Urinary bladder (tissue), 4 donors: ENCODE results near the gene OXCT2. TPM values are rescaled to one million over a fixed set of nuclear protein-coding genes. Genes with fewer than 3 reads are reported as not detected.
"Not testable (repeated sequence)": the region's sequence is repeated elsewhere in the genome, so short reads cannot be mapped to it uniquely, and the experiment has no call there.

Experiments used
- DNase-seq: peaks from one replicate; pipeline ENCODE4 v3.0.0-alpha.2; 2015; ENCODE audit errors: extremely low spot score
- H3K27ac ChIP-seq: one replicate; pipeline ENCODE4 v1.5.1; 2013; ENCODE audit warnings: low read depth, mild to moderate bottlenecking, moderate library complexity
- H3K36me3 ChIP-seq: one replicate; pipeline ENCODE4 v1.6.1; 2013; ENCODE audit warnings: mild to moderate bottlenecking, moderate library complexity; ENCODE audit not compliant: insufficient read depth
- H3K4me1 ChIP-seq: one replicate; pipeline ENCODE4 v1.6.1; 2013; ENCODE audit warnings: mild to moderate bottlenecking, moderate library complexity; ENCODE audit not compliant: insufficient read depth
- H3K4me3 ChIP-seq: one replicate; pipeline ENCODE4 v1.5.1; 2013; ENCODE audit warnings: low read depth, low read length
- WGBS: extraction: QIAGEN DNeasy Blood & Tissue Kit; methylation state at CpG from one replicate; pipeline ENCODE4 v1.1.7; 2013; 5-methylcytosine and 5-hydroxymethylcytosine counted together
- polyA plus RNA-seq: library from polyadenylated mRNA; stranded (reverse); fragments of 200-250 nt; gene quantifications from one replicate; pipeline ENCODE4 v1.2.3, GENCODE V29; 2013
- total RNA-seq: library from RNA; depleted of rRNA; stranded (reverse); fragments of >200 nt; gene quantifications from one replicate; pipeline ENCODE4 v1.2.3, GENCODE V29; 2014
- donor health status: healthy with polysubstance abuse.
- donor health status: healthy.

Gene OXCT2
- total and polyA plus RNA-seq, 2 donors, result 0.68 to 0.90 TPM

GRCh38 chr1:39798859-39799769 is 28.0 kb upstream of the OXCT2 start:
- whole genome bisulfite sequencing, result 47% methylated on average over 23 of the region's 26 CpGs
- not testable (repeated sequence) for DNase-seq, H3K4me3 ChIP-seq, H3K36me3 ChIP-seq, H3K4me1 ChIP-seq, H3K27ac ChIP-seq

GRCh38 chr1:39795651-39796050 is 24.5 kb upstream of the OXCT2 start:
- no peaks in the 10 kb centered on the region for H3K4me1 ChIP-seq
- no peaks in the 10 kb centered on the region for H3K36me3 ChIP-seq
- no peak overlapping the region for H3K4me3 ChIP-seq
- DNase-seq, result no peak
- H3K27ac ChIP-seq, result no peak overlapping the region
- 37% methylated on average over 1 of the region's 1 CpG for WGBS

- Histone ChIP-seq H3K36me3 (no peaks in the 10 kb centered on the region), H3K4me3 (no peak overlapping the region), H3K4me1 (no peaks in the 10 kb centered on the region), H3K27ac (no peak overlapping the region)
- no peak for DNase-seq
- 95% methylated on average over 2 of the region's 2 CpGs for WGBS
Observed at GRCh38 chr1:39791838-39792237, 20.7 kb upstream of the OXCT2 start.

GRCh38 chr1:39789571-39790110 is 18.5 kb upstream of the OXCT2 start:
- H3K4me1 ChIP-seq, result no peaks in the 10 kb centered on the region
- DNase-seq, result no peak
- H3K36me3 ChIP-seq, result no peaks in the 10 kb centered on the region
- H3K4me3 ChIP-seq, result no peak overlapping the region
- no peak overlapping the region for H3K27ac ChIP-seq
- WGBS, result 45% methylated on average over 15 of the region's 15 CpGs

- DNase-seq, result no peak
- Histone ChIP-seq H3K36me3 (no peaks in the 10 kb centered on the region), H3K27ac (no peak within 1 kb of the TSS), H3K4me3 (peak within 1 kb of the TSS; percentile 62), H3K4me1 (no peaks in the 10 kb centered on the region)
- WGBS, result 2% methylated on average over 91 of the region's 91 CpGs
Observed at GRCh38 chr1:39788758-39789570, 17.8 kb upstream of the OXCT2 start, which contains the start of gene BMP8B. Gene BMP8B, minus strand, starts transcription at chr1:39788865. Its CDS starts 380 bp downstream, at chr1:39788485.

GRCh38 chr1:39788426-39788757 is 17.2 kb upstream of the OXCT2 start:
- H3K27ac ChIP-seq, result no peak overlapping the region
- H3K4me3 ChIP-seq, result peak overlapping the region; percentile 62
- no peak for DNase-seq
- no peaks in the 10 kb centered on the region for H3K36me3 ChIP-seq
- no peaks in the 10 kb centered on the region for H3K4me1 ChIP-seq
- WGBS, result 3% methylated on average over 49 of the region's 51 CpGs

GRCh38 chr1:39787964-39788363 is 16.8 kb upstream of the OXCT2 start:
- DNase-seq, H3K27ac ChIP-seq, H3K36me3 ChIP-seq, H3K4me1 ChIP-seq: not testable (repeated sequence)
- H3K4me3 ChIP-seq, result peak overlapping the region; percentile 62
- 4% methylated on average over 46 of the region's 55 CpGs for WGBS

GRCh38 chr1:39787468-39787867 is 16.3 kb upstream of the OXCT2 start:
- no peaks in the 10 kb centered on the region for H3K4me1 ChIP-seq
- no peak overlapping the region for H3K4me3 ChIP-seq

GRCh38 chr1:39787108-39787375 is 15.9 kb upstream of the OXCT2 start:
- H3K27ac ChIP-seq, H3K4me3 ChIP-seq, H3K36me3 ChIP-seq, DNase-seq, H3K4me1 ChIP-seq: not testable (repeated sequence)
- 94% methylated on average over 4 of the region's 5 CpGs for WGBS

More at GRCh38 chr1:39787468-39787867, 16.3 kb upstream of the OXCT2 start:
- Histone ChIP-seq H3K36me3 (no peaks in the 10 kb centered on the region), H3K27ac (no peak overlapping the region)
- no peak for DNase-seq
- WGBS, result 63% methylated on average over 11 of the region's 11 CpGs

GRCh38 chr1:39786303-39787107 is 15.4 kb upstream of the OXCT2 start:
- not testable (repeated sequence) for DNase-seq, H3K4me1 ChIP-seq, H3K4me3 ChIP-seq, H3K27ac ChIP-seq, H3K36me3 ChIP-seq
- WGBS, result 87% methylated on average over 10 of the region's 12 CpGs

- DNase-seq, H3K36me3 ChIP-seq, H3K4me3 ChIP-seq, H3K27ac ChIP-seq, H3K4me1 ChIP-seq: not testable (repeated sequence)
- 85% methylated on average over 10 of the region's 10 CpGs for WGBS
Observed at GRCh38 chr1:39782685-39783084, 11.5 kb upstream of the OXCT2 start.

- WGBS, result 77% methylated on average over 6 of the region's 6 CpGs
- Histone ChIP-seq H3K27ac (no peak overlapping the region), H3K36me3 (no peaks in the 10 kb centered on the region), H3K4me3 (no peak overlapping the region), H3K4me1 (no peaks in the 10 kb centered on the region)
- DNase-seq, result no peak
Observed at GRCh38 chr1:39782103-39782502, 11.0 kb upstream of the OXCT2 start.

GRCh38 chr1:39781349-39781715 is 10.2 kb upstream of the OXCT2 start:
- no peak overlapping the region for H3K4me3 ChIP-seq
- no peak overlapping the region for H3K27ac ChIP-seq
- no peaks in the 10 kb centered on the region for H3K4me1 ChIP-seq
- 85% methylated on average over 2 of the region's 2 CpGs for WGBS
- no peaks in the 10 kb centered on the region for H3K36me3 ChIP-seq
- DNase-seq, result no peak
